ENCODE results near the gene DCLK2.

DCLK2 gene

DNA sequence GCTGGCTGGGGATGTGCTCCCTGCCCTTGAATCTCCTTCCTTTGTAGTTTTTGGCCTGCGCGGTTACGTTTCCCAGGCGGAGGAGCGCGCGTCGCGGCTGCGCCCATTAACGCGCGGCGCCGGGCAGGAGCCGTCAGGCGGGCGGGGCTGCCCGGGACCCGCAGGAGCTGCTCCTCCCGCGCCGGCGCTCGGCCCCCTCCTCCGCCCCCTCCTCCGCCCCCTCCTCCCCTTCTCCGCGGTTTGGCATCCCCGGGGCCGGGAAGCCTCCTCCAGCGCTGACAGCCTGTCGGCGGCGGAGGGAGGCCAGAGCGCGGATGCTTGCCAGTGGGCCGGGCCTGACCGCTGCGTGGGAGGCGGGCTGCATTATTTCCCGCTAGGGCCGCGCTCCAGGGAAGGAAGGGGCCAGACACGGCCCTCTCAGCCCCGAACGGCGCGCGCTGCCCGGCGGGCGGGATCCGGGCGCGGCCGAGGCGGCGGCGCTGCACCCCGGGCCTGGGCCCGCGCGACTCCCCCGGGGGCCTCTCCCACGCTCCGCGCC, at the start of gene DCLK2:
Gene DCLK2, plus strand, starts transcription at position 405 of the 538 bp plus-strand sequence. CDS start 583 bp downstream, outside the sequence.
- peak; percentile 94 for DNase-seq

DNA sequence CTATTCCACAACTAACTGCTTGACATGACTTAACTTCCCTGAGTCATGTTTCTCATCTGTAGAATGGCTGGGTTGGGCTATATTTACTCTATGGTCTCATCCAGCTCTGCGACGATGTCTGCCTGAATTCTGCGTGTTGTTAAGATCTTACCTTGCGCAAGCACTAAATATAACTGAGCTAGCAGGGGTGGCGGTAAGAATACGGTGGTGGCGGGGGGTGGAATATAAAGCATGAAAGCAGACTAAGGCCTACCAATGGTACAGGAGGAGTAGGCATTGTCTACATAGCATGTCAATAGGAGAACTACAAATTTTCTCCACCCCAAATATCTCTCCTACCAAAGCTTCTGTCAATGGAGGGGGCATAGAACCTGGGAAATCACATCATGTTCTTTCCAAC, 45.7 kb upstream of the DCLK2 start:
- DNase-seq: no peak

DNA sequence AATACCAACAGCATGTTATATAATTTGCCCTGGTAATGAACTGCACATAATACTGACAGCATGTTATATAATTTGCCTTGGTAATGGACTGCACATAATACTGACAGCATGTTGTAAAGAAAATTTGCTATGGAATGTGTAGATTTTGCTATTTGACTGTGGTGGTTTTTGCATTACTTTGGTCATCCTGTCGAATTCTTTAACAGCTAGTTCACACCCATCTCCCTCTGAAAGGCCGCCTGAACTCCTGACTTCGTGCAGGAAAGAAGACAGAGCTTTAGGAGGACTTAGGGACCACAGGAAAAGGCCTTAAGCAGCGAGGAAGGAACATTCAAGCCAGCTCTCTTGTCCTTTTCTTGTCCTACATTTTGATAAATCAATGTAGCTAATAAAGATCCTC, 45.2 kb upstream of the DCLK2 start:
- no peak for DNase-seq

DNA sequence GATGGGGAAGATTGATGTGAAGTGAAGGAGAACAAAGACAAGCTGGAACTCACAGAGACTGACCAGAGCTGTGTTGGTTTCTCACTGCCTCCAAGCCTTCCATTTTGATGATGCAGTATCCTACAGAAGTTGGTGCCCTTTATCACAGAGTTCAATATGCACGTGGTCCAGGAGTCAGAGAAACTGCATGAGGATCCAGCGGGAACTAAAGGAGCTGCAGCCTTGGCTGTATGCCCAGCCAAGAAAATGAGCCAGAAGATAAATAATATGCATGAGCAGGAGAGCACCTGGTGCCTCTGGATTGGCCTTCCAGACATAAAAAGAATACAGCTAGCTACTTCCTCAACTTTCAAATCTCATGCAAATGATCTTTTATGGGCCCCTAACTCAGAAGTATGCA, 44.3 kb upstream of the DCLK2 start:
- DNase-seq: no peak

DNA sequence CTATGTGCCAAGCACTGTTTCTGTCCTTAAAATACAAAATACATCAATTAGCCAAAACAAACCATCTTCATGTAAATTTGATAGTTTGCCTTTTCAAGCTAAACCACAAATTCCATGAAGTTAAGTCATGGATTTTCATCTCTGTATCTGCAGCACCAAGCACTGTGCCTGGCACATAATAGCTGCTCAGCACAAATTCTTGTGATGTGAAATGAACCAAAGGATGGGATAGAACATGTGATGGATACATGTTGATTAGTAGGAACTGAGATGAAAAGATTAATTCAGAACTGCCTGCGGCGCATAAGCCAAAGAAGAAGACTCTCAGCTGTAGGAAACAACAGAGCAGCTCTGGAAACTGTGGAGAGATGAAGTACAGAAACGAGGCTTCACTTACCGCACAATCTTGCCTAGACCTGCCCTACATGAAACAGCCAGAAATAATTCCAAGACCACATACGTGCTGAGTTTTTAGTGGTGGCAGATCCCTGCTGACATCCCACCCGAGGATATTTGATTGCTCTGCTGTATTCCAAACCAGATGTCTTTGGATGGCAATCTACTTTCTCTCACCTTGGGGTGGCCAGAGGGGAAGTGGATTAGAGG, 40.9 kb upstream of the DCLK2 start:
- no peak for DNase-seq

DNA sequence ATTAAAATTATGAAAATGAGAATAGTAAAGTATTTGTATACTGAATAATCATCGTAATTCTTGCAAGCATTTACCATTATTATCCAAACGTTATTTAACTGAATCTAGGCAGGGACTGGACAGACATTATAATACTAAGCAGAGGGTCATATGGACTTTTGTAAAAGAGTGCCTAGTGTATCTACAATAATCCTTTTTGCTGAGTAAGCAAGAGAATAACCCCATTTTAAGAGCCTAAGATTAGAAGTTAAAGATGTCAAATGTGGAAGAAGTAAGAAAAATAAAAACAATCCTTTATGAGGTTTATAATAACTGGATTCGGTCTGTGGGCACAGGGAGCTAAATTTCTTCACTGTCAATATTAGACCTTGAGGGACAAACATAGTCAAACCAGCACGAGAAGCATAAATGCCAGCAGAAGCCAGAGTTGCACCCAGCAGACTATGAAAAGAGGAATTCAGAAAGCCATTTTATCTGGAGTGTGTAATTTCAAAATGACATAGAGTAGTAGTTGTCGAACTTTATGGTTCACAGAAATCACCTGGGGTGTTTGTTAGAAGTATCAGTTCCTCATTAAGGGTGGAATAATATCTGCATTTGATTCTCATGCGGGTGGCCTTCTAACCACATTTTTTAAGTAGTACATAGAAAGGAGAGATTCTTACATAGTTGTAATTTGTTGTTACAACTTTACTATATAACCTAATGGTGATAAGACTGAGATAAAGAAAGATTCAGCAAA, 39.7 kb upstream of the DCLK2 start:
- DNase-seq: no peak

DNA sequence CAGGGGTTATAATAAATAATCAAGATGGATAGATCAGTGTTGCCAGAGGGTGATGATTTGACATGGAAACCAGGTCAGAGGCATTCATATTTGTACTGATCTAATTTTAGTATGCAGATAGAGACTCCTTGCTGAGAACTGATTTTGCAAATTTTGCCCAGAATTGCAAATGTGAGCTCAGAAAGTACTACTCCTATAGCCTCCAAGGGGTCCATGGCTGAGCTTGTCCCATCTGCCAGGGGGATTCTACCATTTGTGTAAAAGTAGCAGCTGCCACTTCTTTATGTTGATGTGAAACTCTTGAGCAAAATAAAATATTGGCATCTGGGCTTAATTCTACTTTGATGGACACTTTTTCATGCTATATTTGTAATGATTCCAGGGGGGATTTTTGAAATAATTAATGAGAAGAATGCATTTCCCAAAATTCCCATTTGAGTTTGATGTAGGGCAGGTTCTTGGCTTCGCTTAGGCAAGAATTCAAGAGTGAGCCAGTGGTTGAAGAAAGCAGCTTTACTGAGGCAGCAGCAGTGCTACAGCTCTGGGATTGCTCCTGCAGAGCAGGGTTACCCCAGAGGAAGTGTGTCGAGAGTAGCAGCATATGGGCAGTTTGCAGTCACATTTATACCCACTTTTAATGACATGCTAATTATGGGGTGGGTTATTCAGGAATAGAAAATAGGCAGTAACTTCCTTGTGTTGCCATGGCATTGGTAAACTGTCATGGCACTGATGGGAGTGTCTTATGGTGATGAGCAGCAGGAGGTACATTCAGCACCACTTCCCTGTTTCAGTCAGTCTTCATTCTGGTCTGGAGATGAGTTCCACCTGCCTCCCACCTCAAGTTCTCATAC, 38.7 kb upstream of the DCLK2 start:
- DNase-seq: no peak

DNA sequence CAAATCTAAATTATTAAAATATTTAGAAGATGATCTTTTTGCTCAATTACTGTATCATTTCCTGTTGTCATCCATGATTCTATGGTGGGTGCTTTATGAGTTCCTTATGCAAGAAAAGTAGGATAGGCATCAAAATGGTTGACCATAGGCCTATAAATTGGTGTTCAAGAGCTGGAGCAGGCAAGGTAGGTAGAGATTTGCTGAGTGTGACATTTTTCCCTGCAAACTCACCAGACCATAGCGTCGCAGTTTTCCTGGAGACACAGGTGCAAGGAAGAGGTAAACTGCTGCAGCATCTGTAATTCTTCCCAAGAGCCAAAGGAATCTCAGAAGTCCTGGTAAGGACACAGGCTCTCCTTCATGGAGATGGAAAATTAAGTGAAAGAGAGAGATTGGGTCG, 33.7 kb upstream of the DCLK2 start:
- no peak for DNase-seq

DNA sequence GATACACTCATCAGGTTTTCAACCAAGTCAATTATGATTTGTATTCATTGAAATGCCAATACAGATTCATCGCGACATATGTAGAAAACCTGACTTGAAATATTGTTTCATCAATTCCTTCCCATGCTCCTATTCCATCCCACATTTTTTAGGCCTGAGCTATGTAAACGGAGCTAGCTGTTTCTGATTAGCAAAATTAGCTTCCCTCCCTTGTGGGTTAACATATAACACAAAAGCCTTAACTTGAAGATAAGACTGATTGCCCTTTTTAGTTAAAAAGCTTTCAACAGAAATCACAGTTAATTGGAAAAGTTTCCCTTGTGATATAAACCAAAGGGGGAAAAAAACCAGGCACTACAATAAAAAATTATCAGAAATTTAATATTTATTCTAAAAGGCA, 32.8 kb upstream of the DCLK2 start:
- DNase-seq: no peak

DNA sequence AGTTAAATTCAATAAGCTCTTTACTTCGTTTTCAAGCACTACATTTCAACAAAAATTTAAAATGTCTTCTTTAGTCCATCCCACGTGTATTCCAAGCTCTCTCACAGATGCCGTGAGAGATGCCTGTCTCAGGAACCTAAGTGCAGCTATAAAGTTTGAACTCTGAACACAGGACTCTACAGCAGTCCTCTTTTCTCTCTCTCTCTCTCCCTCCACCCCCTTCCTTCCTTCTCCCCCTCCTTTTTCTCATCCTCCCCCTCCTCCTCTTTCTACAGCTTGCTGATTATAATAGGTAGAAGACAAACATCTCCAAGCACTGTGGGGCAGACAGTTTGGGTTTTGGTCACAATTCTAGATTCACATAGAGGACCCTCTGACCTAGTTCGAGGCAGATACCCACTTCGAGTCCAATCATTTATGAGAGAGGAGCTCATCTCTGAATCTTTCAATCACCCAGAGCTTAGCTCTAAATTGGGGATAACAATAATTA, 31.5 kb upstream of the DCLK2 start:
- no peak for DNase-seq

DNA sequence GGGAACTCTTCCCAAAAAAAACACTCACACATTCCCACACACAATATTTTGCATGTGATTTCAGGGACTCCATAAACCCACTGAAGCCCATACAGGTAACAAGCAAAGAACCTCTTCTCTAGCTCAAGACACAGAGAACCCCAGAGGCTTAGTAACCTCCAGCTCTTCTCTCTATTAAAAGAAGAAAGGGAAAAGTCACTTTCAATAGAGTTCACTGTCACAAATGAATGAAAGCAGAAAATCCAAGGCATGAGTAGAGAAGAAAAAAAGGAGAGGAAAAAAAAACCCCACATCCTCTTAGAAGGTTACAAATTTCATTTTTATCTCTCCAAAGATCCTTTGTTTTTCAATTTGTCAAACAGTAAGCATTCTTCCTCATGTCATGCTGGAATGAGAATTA, 30.7 kb upstream of the DCLK2 start:
- DNase-seq: no peak

DNA sequence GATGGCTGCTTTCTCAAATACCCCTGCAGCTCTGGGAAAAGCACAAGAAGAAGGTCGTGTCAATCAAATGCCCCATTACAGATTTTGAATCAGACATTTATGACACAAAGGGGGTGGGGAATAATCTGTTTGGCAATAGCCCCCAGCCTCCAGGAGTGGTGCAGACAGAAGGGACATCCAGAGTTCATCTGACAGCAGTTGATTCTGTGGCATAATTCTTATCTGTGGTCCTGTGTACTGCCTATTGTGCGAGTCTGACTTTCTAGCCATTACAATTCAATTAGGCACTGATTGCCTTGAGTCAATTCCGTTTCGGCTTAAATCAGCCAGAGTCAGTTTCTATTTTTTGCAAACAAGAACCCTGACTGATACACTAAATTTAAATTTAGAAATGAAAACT, 28.6 kb upstream of the DCLK2 start:
- DNase-seq: no peak

DNA sequence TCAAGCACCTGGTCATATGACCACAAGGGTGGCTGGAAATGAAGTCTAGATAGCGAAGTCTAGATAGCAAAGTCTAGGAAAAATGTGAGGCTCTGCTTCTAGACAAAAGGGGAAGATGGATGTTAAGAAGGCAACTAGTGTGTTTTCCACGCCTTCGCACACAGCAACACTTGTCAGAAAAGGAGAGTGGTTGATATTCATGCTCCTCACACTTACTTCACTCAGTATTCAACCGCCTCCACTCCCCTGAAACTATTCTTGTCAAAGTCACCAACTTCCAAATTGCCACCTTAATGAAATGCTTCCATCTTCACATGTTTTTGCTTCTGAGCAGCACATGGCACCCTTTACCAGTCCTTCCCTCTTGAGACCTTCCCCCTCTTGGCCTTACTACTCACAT, 27.7 kb upstream of the DCLK2 start:
- DNase-seq: no peak

DNA sequence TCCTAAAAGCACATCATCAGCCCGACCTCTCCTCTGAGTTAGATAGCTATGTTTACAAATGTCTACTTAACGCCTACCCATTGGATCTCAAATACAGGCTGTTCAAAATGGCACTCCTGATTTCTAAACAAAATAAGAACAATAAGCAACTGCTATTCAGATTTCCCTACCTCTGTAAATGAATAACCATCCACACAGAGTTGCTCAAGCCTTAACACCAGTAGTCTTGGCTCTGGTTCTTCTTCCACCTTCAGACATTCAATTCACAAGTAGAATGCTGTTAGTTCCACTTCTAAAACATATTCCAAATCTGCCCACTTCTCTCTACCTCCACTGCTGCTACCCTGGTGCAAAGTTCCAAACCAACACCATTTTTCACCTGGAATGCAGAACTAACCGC, 27.1 kb upstream of the DCLK2 start:
- no peak for DNase-seq

DNA sequence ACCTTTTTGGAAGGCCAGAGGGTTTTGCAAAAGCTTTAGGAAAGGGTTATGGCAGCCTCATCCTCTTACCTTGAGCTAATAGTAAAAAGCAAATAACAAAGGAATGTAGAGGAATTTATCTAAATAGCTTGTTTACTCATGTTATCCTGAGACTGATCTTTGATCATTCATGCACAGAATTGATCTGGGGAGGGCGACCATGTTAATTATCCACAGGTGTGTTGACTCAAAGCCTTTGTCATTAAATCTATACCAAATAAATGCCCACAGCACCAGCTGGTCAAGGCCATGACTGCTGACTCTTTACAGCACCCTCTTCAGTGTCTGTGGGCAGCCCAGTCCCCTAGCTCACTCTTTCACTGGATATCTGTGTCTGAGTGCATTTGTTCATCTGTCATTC, 22.8 kb upstream of the DCLK2 start:
- no peak for DNase-seq

DNA sequence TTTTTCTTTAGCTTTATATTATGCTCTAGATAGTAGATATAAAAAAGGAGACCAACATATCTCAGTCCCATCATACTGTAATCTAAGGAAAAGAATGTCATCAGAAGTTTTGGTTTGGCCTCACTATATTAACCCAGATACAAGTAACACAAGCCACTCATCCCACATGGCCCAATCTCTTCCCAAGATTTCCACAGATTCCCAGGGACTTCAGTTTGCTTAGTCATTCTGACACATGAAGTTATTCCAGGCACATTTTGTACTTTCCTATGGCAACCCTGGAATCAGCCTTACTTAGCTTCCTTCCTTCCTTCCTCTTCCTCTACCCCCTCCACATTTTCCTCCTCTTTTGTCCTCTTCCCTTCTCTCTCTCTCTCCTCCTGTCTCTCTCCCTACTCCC, 21.7 kb upstream of the DCLK2 start:
- no peak for DNase-seq

DNA sequence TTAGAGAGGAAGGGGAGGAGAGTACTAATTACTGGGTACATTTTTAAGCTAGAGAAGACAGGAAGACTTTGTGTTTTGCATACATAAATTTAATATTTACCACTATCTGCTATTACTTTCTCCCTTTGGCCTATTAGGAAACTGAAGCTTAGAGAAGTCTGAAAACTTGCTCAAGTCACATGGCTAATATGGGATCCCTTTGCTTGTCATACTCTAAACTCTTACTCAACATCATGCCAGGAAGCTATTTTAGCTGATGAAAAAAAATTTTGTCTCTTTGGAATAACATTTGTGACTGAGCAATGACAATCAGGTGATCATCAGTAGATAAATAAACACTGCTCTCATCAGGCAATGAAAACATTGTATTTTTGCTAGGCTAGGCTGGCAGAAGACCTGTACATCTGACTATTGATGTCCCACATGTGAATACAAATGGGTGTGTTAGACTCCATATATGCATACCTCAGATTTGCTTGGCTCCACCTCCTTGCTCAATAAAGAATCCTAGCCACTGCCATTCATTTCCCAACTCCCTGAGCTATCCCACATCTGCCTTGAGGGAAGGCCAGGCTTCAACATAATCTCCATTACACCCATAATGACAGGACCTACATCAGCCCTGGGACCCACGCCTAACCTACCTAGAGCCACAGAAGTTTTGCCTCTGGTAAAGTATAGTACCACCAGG, 17.0 kb upstream of the DCLK2 start:
- DNase-seq: no peak

DNA sequence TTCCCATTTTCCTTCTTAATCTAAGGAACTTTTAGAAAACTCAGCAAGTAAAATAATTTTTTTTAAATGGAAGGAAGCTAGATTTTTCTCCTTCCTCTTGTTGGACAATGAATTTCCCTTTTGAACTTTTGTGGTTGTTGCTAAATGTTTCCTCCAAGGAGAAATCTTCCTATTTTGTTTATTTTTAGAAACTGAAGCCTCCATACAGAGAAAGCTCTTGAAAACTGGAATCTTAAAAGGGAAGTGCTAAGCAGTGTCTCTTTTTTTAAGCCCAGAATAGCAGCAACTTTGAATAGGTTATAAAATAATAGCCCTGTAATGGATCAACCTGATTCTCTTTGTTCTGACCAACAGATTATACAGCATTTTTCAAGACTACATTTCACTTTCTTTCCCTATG, 15.1 kb upstream of the DCLK2 start:
- no peak for DNase-seq

DNA sequence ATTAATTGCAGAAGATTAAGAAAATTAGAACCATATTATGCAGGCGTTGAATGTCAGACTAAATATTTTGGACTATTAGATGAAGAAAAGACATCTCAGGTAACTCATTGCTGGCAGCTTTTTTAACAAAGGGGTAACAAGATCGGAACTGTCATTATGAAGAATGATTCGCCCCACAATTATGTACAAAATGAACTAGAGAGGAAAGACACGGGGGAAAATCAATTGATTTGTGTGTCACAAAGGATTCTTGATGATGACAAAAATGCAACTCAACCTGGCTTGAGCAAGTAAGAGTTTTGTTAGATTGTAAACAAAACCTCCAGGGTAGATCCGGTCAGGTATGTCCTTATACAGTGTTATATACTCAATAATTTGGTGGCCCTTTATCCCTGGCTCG, 12.5 kb upstream of the DCLK2 start:
- no peak for DNase-seq

DNA sequence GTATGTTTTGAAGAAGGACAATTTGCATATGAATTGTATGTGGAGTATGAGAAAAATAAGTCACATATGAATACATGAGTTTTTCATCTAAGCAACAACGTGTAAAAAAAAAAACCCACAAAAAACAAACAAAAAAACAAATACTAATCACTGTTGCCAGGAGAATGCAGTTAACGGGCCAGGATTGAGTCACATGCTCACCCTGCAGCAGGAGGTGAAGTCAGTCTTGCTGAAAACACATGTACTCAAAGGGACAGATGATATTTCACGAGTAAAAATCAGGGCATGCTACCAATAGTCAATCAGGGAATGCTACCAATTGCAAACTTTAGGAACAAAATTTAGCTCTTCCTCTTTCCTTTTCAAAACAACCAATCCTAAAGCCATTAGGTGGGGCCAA, 10.4 kb upstream of the DCLK2 start:
- DNase-seq: no peak

DNA sequence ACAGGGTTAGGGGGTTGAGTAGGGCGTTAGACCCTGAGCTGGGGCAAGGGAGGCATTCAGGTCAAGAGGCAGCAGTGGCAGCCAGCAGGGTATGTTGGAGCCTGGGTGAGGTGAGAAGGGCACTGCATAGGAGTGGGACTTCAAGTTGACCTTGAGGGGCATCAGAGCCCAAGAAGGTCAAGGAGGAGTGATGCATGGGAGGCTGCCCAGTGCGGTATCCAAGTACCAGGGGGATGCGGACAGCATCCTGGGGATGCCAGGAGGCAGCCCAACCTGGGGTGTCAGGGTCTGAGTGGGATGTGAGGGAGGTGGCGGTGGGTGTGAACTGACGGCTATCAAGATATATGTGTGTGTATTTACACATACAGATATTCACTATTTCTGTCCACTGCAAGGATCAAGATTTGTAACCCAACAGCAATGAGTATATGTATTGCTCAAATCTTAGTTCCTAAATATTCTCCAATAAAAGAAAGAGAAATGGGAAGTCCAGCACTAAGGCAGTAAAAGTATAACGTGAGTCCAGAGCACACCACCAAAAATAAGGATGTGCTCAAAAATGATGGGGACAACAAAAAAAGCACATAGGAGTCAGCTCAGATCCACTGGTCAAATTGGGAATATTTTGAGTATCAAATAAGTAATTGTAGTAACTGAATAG, 9.8 kb upstream of the DCLK2 start:
- no peak for DNase-seq

DNA sequence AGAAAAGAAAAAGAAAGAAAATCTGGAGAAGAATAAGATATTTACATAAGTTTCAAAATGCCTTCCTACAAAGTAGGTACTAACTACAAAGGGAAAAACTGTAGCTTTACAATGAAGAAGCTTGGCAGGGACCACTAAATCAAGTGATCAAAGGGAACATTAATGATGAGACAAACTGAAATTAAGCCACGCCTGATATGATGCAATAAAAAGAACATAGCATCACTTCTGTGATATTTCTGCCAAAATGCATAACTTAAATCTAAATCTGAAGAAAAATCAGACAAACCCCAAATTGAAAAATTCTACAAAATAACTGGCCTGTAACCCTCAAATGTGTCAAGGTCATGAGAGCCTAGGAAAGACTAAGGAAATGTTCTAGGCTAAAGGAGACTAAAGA, 8.9 kb upstream of the DCLK2 start:
- DNase-seq: no peak

Measured in right hindlimb (tissue), 1 donor.